Testis (tissue), 3 donors: ENCODE measurements around the gene MGAT5. TPM values are rescaled to one million over a fixed set of nuclear protein-coding genes. Genes with fewer than 3 reads are reported as not detected.

Experiments
- DNase-seq: peaks from one replicate; pipeline ENCODE4 v3.0.0-alpha.2; 2019
- H3K27ac ChIP-seq, 2 donors: fragments of 200-600 bp; sonication (generic); one replicate each; pipeline ENCODE4 v1.5.1; 2019
- H3K27me3 ChIP-seq: fragments of 200-600 bp; sonication (generic); one replicate; pipeline ENCODE4 v1.5.1; 2019
- H3K36me3 ChIP-seq: fragments of 200-600 bp; sonication (generic); one replicate; pipeline ENCODE4 v1.5.1; 2017; ENCODE audit warnings: low read depth; ENCODE audit errors: missing control alignments
- H3K4me1 ChIP-seq: fragments of 200-600 bp; sonication (generic); one replicate; pipeline ENCODE4 v1.5.1; 2019
- H3K4me3 ChIP-seq, 2 donors: fragments of 200-600 bp; sonication (generic); one replicate each; pipeline ENCODE4 v1.5.1; 2017 to 2019
- H3K9me3 ChIP-seq: fragments of 200-600 bp; sonication (generic); one replicate; pipeline ENCODE4 v1.5.1; 2017
- POLR2A ChIP-seq: fragments of 450-650 bp; IDR thresholded peaks from one replicate; pipeline ENCODE4 v1.6.1; 2017; ENCODE audit warnings: antibody characterized with exemption, mild to moderate bottlenecking, moderate library complexity
- WGBS, 2 donors: methylation state at CpG; one replicate each; pipeline ENCODE4 v1.1.5; 2018; 5-methylcytosine and 5-hydroxymethylcytosine counted together
- intact Hi-C: fragments of 100-400 bp; cut with DNase I; formaldehyde crosslinking; loops from one replicate; pipeline ENCODE4 v1.15.1; 2023; ENCODE audit warnings: low total_unique reads
- polyA plus RNA-seq: library from polyadenylated mRNA; stranded (reverse); fragments of 350-450 nt; fragmentation: Illumina TruSeq; extraction: RNeasy Lipid Tissue Mini Kit (QIAGEN cat#74804); gene quantifications from one replicate; pipeline ENCODE4 v1.2.3, GENCODE V29; 2014; ENCODE audit warnings: low read depth, low replicate concordance; ENCODE audit not compliant: insufficient read depth
- total RNA-seq, 2 donors: library from RNA; depleted of rRNA; stranded (reverse); fragments of >200 nt; gene quantifications; one replicate each; pipeline ENCODE4 v1.2.3, GENCODE V29; 2016
- TF ChIP-seq, protein P1 (sequence below), 3 experiments: fragments of 450-650 bp in 2 of 3; fragments of 200-600 bp in 1 of 3; sonication (generic) in 1 of 3; IDR thresholded peaks; one replicate each; pipeline ENCODE4 v1.5.1; 2016 to 2019; ENCODE audit warnings: antibody characterized with exemption in 3 of 3, mild to moderate bottlenecking in 2 of 3, moderate library complexity in 1 of 3

The MGAT5 gene
- total and polyA plus RNA-seq, 3 donors from 2014 or later, result 31.6 to 73.8 (median 64.5) TPM

GRCh38 chr2:134324430-134324829, 70.6 kb downstream of the MGAT5 start:
- no peak for DNase-seq
- Histone ChIP-seq H3K4me3 (no peak overlapping the region), H3K27me3 (no peaks in the 10 kb centered on the region), H3K4me1 (no peaks in the 10 kb centered on the region), H3K27ac (no peak overlapping the region), H3K9me3 (no peaks in the 10 kb centered on the region), H3K36me3 (no peaks in the 10 kb centered on the region)
- TF ChIP-seq POLR2A, result no peak
- intact Hi-C loops, result no loop called here
- WGBS, 2 donors, result 62 to 72% methylated on average over 4 of the region's 4 CpGs

DNA sequence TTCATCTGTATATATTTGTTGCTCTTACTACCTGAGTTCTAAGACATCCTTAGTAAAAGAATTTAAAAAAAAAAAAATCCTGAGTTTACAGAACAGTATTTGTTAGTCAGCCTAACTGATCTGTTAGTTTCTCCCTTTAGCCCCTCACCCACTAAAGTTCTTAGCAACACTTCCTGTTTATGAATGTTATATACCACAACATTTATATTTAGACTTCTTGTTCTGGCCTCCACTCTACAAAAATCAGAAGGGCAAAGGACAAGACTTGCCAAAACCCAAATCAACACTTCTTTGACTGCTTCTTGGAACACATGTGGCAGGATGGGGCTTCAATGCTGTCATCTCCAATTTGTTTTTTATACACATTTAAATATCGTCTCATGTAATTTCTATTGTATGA, 71.1 kb downstream of the MGAT5 start:
- Histone ChIP-seq H3K4me1 (no peaks in the 10 kb centered on the region), H3K36me3 (no peaks in the 10 kb centered on the region), H3K9me3 (no peaks in the 10 kb centered on the region), H3K27me3 (no peaks in the 10 kb centered on the region), H3K27ac (no peak overlapping the region), H3K4me3 (no peak overlapping the region)
- no peak for DNase-seq
- WGBS, 2 donors, result 83 to 100% methylated on average over 1 of the region's 1 CpG
- TF ChIP-seq POLR2A, result no peak
- TF ChIP-seq, protein P1, sequence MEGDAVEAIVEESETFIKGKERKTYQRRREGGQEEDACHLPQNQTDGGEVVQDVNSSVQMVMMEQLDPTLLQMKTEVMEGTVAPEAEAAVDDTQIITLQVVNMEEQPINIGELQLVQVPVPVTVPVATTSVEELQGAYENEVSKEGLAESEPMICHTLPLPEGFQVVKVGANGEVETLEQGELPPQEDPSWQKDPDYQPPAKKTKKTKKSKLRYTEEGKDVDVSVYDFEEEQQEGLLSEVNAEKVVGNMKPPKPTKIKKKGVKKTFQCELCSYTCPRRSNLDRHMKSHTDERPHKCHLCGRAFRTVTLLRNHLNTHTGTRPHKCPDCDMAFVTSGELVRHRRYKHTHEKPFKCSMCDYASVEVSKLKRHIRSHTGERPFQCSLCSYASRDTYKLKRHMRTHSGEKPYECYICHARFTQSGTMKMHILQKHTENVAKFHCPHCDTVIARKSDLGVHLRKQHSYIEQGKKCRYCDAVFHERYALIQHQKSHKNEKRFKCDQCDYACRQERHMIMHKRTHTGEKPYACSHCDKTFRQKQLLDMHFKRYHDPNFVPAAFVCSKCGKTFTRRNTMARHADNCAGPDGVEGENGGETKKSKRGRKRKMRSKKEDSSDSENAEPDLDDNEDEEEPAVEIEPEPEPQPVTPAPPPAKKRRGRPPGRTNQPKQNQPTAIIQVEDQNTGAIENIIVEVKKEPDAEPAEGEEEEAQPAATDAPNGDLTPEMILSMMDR (IDR thresholded peaks at IDR 0.05), result no peak
- intact Hi-C loops, result no loop called here

DNA sequence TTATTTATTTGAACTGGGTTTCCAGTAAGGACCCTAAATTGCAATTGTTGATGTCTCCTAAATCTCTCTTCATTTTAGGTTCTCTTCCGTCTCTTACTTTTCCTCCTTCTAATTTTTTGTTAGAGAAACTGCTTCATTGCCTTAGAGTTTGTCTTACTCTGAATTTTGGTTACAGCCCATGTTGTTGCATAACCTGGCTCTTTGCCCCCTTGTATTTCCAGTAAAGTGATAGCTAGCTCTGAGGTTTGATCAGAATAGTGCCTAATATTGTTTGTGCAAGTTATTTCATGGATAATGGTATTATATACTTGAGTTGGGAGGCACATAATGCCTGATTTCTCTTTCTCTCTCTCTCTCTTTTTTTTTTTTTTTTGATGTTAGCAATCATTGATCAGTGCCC, 71.8 kb downstream of the MGAT5 start:
- Histone ChIP-seq H3K27ac (no peak overlapping the region), H3K4me3 (no peak overlapping the region), H3K9me3 (no peaks in the 10 kb centered on the region), H3K36me3 (no peaks in the 10 kb centered on the region), H3K4me1 (no peaks in the 10 kb centered on the region), H3K27me3 (no peaks in the 10 kb centered on the region)
- DNase-seq, result no peak
- intact Hi-C loops, result no loop called here
- TF ChIP-seq, protein P1 (IDR thresholded peaks at IDR 0.05), result no peak
- TF ChIP-seq POLR2A, result no peak
- WGBS, 2 donors, result 92% methylated on average over 1 of the region's 1 CpG

DNA sequence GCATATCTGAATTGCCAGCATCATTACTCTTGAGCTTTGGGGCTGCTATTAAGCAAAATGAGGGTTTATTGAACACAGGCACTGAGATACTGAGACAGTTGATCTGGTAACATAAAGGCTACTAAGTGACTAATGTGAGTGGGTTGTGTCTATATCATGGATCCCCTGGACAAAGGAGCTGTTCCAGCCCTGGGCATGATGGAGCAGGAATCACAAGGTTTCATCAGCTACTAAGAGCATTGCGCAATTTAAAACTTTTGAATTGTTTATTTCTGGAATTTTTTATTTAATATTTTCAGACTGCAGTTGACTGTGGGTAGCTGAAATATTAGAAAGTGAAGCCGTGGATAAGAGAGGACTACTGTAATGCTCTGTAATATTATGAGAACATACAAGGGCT, 73.5 kb downstream of the MGAT5 start:
- WGBS, 2 donors, result 89 to 94% methylated on average over 2 of the region's 2 CpGs
- TF ChIP-seq, protein P1 (IDR thresholded peaks at IDR 0.05), result no peak
- no peak for TF ChIP-seq POLR2A
- no peak overlapping the region for H3K27ac ChIP-seq
- intact Hi-C loops, result no loop called here
- no peaks in the 10 kb centered on the region for H3K9me3 ChIP-seq
- no peak for DNase-seq
- no peak overlapping the region for H3K4me3 ChIP-seq
- H3K4me1 ChIP-seq, result no peaks in the 10 kb centered on the region
- H3K36me3 ChIP-seq, result no peaks in the 10 kb centered on the region
- H3K27me3 ChIP-seq, result no peaks in the 10 kb centered on the region

GRCh38 chr2:134331081-134331480, 77.2 kb downstream of the MGAT5 start:
- DNase-seq, result no peak
- WGBS, 2 donors, result 84 to 88% methylated on average over 3 of the region's 3 CpGs
- H3K4me3 ChIP-seq, result no peak overlapping the region
- no peaks in the 10 kb centered on the region for H3K27me3 ChIP-seq
- H3K36me3 ChIP-seq, result no peaks in the 10 kb centered on the region
- TF ChIP-seq, protein P1 (IDR thresholded peaks at IDR 0.05), result no peak
- no peak for TF ChIP-seq POLR2A
- H3K4me1 ChIP-seq, result peaks cover 4% of the 10 kb centered on the region
- H3K27ac ChIP-seq, result no peak overlapping the region
- no peaks in the 10 kb centered on the region for H3K9me3 ChIP-seq
- intact Hi-C loops, result no loop called here
